Stimulated activated CD8-positive, alpha-beta memory T cell treated with anti-CD3 and anti-CD28 coated beads, Interleukin-4, amount 100 ng/mL, for 48 hours (primary cell): Measurements from ENCODE around the gene ITGB4.
"Not testable (repeated sequence)": the region's sequence is repeated elsewhere in the genome, so short reads cannot be mapped to it uniquely, and the experiment has no call there.

Experiments used
- DNase-seq: peaks from one replicate; pipeline ENCODE4 v3.0.0-alpha.2; 2020

The ITGB4 gene

GRCh38 chr17:75754378-75755204 lies 33.3 kb downstream of the ITGB4 start:
- DNase-seq = no peak

GRCh38 chr17:75755205-75755901 lies 34.1 kb downstream of the ITGB4 start:
- no peak for DNase-seq

GRCh38 chr17:75755990-75756389 lies 34.7 kb downstream of the ITGB4 start:
- DNase-seq = no peak

GRCh38 chr17:75756451-75757085 lies 35.3 kb downstream of the ITGB4 start:
- DNase-seq = no peak

GRCh38 chr17:75757086-75757681 lies 35.9 kb downstream of the ITGB4 start:
- DNase-seq = no peak

GRCh38 chr17:75758131-75758905 lies 37.1 kb downstream of the ITGB4 start:
- DNase-seq = no peak

GRCh38 chr17:75759457-75759856 lies 38.2 kb downstream of the ITGB4 start:
- DNase-seq = no peak

GRCh38 chr17:75759978-75760640 lies 38.9 kb downstream of the ITGB4 start:
- DNase-seq = not testable (repeated sequence)

- DNase-seq = no peak
These were observed 41.4 kb downstream of the ITGB4 start for GRCh38 chr17:75762513-75763268.

- DNase-seq = no peak
These were observed 42.0 kb downstream of the ITGB4 start for GRCh38 chr17:75763269-75763607.

- no peak for DNase-seq
These were observed 42.6 kb downstream of the ITGB4 start for GRCh38 chr17:75763613-75764416.

- no peak for DNase-seq
These were observed 43.1 kb downstream of the ITGB4 start for GRCh38 chr17:75764417-75764710.

GRCh38 chr17:75764711-75765421 lies 43.6 kb downstream of the ITGB4 start, which contains the start of gene GALK1:
Gene GALK1, minus strand, starts transcription at chr17:75765192. Its CDS starts 56 bp downstream, at chr17:75765136.
- peak; percentile 76 for DNase-seq

- no peak for DNase-seq
These were observed 44.7 kb downstream of the ITGB4 start for GRCh38 chr17:75765981-75766380.

GRCh38 chr17:75767881-75768280 lies 46.6 kb downstream of the ITGB4 start:
- no peak for DNase-seq

- DNase-seq = no peak
These were observed 48.3 kb downstream of the ITGB4 start for GRCh38 chr17:75769536-75769935.

GRCh38 chr17:75771334-75772281 lies 50.3 kb downstream of the ITGB4 start:
- DNase-seq = no peak

- no peak for DNase-seq
These were observed 52.0 kb downstream of the ITGB4 start for GRCh38 chr17:75773121-75773807.
